GM12873 (cell line): Measurements from ENCODE around the gene BNIP5.

Experiments
- TF ChIP-seq, protein P1 (sequence below): IDR thresholded peaks from 2 replicates; pipeline ENCODE4 v1.5.1; 2012; ENCODE audit warnings: low read depth, mild to moderate bottlenecking, moderate library complexity, low read length, control low read depth; ENCODE audit not compliant: insufficient read depth; ENCODE audit errors: missing control alignments

Gene BNIP5

DNA sequence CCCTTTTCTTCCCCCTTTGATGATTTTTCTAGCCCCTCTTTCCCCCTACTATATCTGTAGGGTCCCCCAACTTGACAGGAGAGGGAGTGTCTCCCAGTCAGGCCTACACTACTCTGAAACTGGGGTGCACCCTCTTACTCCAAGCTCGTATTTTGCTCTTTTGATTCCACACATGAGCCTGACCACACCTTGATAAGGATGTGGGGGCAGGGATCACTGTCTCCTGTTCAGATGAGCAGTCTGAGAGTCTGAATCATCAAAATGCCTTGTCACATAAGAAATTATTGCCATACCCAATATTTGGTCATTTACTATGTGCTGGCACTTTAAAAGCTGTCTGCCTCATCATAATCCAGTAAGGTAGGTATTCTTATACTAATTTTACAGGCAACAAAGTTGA, 50.9 kb downstream of the BNIP5 start:
- TF ChIP-seq, protein P1, sequence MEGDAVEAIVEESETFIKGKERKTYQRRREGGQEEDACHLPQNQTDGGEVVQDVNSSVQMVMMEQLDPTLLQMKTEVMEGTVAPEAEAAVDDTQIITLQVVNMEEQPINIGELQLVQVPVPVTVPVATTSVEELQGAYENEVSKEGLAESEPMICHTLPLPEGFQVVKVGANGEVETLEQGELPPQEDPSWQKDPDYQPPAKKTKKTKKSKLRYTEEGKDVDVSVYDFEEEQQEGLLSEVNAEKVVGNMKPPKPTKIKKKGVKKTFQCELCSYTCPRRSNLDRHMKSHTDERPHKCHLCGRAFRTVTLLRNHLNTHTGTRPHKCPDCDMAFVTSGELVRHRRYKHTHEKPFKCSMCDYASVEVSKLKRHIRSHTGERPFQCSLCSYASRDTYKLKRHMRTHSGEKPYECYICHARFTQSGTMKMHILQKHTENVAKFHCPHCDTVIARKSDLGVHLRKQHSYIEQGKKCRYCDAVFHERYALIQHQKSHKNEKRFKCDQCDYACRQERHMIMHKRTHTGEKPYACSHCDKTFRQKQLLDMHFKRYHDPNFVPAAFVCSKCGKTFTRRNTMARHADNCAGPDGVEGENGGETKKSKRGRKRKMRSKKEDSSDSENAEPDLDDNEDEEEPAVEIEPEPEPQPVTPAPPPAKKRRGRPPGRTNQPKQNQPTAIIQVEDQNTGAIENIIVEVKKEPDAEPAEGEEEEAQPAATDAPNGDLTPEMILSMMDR: no peak

DNA sequence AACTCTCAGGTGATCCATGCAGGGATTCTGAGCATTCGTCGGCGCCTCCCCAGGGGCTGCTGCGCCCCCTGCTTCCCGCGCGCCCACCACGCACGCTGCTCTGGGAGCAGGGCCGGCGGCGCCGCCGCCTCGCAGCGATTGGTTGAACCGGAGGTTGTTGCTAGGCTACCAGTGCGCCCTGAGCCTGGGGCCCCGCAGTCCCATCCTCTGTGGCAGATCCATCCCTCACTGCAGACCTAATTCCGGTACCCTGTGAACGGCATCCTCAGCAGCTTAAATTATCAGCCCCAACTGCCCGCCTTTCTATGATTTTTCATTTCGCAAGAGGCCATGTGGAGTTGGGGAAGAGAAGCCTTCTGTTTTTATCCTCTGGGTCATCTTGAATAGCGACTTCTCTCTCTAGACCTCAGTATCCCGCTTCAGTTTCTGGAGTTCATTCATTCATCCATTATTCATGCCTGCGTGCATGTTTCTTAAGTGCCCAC, 51.5 kb downstream of the BNIP5 start:
- TF ChIP-seq, protein P1: no peak

DNA sequence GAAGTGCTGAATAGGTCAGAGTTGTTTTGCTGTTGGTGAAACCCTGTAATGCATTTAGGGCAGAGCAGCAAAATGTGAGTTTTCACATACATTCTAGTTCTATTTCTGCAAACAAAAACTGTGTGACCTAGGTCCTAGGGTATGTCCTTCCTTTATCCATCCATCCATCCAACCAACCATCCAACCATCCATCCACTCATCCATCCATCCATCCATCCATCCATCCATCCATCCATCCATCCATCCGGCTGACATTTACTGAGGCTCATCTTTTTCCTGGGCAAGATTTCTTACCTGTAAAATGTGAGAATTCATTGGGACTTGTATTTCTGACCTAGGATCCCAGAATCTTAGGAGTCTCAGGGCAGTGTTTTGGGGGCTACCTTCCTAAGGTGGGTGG, 52.3 kb downstream of the BNIP5 start:
- TF ChIP-seq, protein P1: no peak

DNA sequence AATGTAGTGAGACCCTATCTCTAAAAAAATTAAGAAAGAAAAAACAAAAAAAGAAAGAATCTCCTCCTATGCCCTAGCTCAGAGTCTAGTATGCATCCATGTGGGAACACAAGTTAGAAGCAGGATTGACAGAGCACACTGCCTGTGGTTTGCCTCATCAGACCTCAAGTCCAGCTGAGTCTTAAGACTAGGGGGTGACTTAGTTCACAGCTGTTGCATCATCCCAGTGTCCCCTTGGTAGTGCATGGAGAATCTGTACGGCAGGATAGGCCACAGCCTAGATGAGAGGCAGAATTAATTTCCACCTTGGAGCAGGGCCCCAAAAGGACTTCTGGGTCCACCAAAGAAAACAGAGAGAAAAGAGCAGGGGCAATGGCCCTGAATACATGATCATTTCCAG, 53.1 kb downstream of the BNIP5 start:
- TF ChIP-seq, protein P1: no peak

DNA sequence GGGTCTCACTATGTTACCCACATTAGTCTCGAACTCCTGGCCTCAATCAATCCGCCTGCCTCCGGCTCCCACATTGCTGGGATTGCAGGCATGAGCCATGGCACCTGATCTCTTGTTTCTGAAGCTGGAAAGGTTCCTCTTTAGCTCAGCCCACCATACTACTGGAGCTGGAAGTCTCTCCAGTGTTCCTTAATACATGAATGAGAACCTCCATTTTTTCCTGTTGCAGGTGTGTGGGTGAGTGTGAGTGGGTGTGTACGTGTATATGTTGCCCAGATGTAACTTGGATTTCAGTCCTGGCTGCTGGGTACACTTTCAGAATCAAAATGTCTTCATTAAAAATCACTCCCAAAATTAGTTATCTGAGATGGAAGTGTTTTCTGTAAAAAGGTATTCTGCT, 55.7 kb downstream of the BNIP5 start:
- TF ChIP-seq, protein P1: no peak

DNA sequence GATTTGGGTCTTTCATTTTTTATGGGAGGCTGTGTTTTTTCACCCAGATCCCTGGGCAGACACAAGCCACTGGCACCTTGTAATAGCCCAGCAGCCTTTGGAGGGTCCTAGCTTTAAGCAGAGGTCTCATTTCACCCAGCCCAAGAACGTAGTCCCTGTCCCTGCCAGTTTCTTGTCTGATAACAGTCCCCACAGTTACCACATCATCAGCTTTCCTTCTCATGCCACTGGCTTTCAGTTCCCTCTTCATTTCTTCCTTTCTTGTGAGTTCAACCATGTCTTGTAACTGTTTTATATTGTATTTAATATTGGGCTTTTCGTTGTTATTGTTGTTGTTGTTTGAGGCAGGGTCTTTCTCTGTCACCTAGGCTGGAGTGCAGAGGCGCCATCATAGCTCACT, 56.2 kb downstream of the BNIP5 start:
- TF ChIP-seq, protein P1: no peak

DNA sequence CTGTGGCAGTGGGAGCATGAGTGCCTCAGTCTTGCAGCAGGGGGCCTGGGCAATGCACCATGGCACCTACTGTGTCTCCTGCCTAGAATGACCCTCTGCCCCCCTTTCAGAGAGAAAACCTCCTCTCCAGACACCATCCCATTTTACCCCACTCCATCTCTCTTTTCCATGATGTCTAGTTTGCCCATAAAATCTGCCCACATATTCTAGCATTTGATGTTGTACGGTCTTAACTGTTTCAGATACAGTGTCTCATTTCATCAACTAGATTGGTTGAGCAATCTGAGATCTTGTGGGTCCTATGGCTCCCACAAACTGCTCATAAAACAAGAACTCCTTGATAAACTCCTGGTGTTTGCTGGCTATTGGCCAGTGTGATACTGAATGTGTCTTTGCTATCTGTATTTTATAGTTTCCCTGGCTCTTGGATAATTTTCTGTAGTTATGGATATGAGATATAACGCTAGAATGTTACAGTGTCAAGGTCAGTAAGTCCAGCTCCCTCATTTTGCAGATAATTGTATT, 58.7 kb downstream of the BNIP5 start:
- TF ChIP-seq, protein P1: no peak
